GM18520 (cell line): ENCODE measurements around the gene PAQR6.
A peak's percentile ranks its signal among the peaks of the same experiment; 100 is the strongest.

ENCODE experiments used
- ATAC-seq: cut with Tn5 transposase; IDR thresholded peaks from one replicate; pipeline ENCODE4 v1.9.1; 2021; ENCODE audit not compliant: unreplicated experiment

PAQR6 gene

DNA sequence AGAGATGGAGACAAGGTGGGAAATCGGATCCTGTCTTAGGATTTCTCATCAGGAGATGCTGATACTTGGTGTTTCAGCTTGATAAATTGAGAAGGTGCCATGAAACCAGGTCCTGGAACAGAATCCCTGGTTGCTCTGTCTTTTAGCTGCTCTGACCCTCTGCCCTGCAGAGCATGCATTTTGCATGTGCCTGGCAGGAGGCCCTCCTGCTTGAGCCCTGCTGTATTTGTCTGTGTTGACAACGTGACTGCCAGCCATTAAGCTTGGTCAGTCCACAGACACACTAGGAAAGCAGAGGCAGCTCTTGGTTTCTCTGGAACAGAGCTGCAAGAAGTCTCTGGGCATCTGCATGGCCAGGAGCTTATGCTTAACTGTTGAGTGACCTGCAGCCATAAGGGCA, 51.4 kb downstream of the PAQR6 start:
- no peak for ATAC-seq

DNA sequence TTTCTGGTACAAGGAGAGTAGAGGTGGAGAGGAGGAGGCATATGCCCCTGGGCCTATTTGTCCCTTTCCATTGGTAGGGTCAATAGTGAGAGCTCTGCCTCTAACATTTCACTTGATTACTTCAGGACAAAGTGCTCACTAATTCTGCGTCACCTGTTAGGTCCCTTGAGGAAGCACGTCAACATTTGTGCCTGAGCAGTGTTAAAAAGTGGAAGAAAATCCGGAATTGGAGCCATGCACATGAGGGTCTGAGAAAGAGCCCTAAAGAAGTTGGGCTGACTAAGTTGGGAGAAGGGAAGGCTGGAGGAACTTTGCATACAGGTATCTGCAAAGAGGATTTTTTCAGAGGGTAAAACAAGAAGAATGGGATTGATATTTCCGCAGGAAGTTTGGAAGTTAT, 52.0 kb downstream of the PAQR6 start:
- no peak for ATAC-seq

DNA sequence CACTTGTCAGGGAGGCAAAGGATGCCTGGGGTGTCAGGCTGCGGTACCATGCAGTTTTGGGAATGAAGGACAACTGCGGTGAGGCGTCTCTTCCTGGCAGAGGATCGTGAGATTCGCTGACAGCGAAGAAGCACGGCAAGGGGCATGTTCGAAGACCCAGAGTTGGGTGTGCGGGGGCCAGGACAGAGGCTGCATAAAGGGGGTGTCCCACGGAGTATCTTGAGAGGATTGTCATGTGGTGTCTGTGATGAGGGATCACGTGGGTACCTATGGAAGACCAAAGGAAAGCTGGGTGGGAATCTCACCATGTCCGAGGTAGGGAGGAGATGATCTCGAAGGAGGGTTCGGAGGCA, 53.6 kb downstream of the PAQR6 start:
- ATAC-seq: no peak

DNA sequence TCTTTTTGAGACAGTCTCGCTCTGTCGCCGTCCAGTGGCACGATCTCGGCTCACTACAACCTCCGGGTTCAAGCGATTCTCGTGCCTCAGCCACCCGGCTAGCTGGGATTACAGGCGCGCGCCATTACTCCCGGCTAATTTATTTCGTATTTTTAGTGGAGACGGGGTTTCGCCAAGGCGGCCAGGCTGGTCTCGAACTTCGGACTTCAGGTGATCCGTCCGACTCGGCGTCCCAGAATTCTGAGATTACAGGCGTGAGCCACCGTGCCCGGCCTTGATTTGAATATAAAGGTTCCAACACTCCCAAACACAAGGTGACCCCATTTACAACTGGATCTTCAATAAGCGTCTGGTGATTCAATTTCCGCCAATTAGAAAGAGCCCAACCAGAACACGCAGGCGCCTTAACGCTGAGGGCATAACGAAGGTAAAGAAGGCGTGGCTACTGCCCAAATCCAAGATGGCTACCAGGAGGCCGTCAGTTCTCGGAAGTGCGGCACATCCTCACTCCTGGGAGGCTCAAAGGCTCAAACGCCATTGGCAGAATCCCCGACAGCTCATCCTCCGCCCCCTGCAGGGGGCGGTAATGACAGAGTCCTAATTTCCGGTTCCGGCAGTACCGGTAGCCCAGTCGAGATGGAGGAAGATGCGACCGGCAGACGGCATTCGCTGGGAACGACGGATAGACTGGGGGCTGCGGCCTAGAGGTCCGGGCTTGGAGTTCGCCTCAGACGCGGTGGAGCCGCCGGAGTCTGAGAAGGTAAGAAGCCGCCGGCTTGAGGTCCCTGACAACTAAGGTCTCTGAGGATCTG, 54.2 kb downstream of the PAQR6 start, which contains the start of gene SLC25A44:
Gene SLC25A44, plus strand, starts transcription at position 617 of the 812 bp plus-strand sequence. CDS start 5,744 bp downstream, outside the sequence.
- peak; percentile 95 for ATAC-seq
